Neural cell (in vitro differentiated cells): ENCODE results near the gene GRAMD4. TPM values are rescaled to one million over a fixed set of nuclear protein-coding genes. Genes with fewer than 3 reads are reported as not detected.

Source experiments
- H2AFZ ChIP-seq: fragments of 200-600, 300-800 bp; sonication (generic), shearing (Covaris generic); 2 replicates; pipeline ENCODE4 v1.6.0; 2014; ENCODE audit warnings: low read depth, mild to moderate bottlenecking, antibody characterized with exemption, low read length, moderate library complexity
- H3F3A ChIP-seq: fragments of 200-600 bp; shearing (Covaris generic); 2 replicates; pipeline ENCODE4 v1.6.1; 2016; ENCODE audit warnings: mild to moderate bottlenecking, moderate library complexity, mixed read lengths, antibody characterized with exemption, low read length; ENCODE audit not compliant: insufficient read depth, poor library complexity, severe bottlenecking
- H3K27ac ChIP-seq: fragments of 200-600, 300-800 bp; sonication (generic), shearing (Covaris generic); 2 replicates; pipeline ENCODE4 v1.5.1; 2014; ENCODE audit warnings: mild to moderate bottlenecking, low read length, moderate library complexity
- H3K27me3 ChIP-seq: fragments of 300-800, 200-600 bp; sonication (generic), shearing (Covaris generic); 2 replicates; pipeline ENCODE4 v1.6.0; 2014; ENCODE audit warnings: mild to moderate bottlenecking, low read depth, low read length, moderate library complexity; ENCODE audit not compliant: insufficient read depth
- H3K36me3 ChIP-seq: fragments of 300-800, 200-600 bp; sonication (generic), shearing (Covaris generic); 2 replicates; pipeline ENCODE4 v1.5.1; 2014; ENCODE audit warnings: mild to moderate bottlenecking, antibody characterized with exemption, low read length, moderate library complexity; ENCODE audit not compliant: insufficient read depth
- H3K4me2 ChIP-seq: fragments of 300-800, 200-600 bp; sonication (generic), shearing (Covaris generic); 2 replicates; pipeline ENCODE4 v1.6.0; 2014; ENCODE audit warnings: mild to moderate bottlenecking, low read length
- H3K4me3 ChIP-seq: fragments of 300-800, 200-600 bp; sonication (generic), shearing (Covaris generic); 2 replicates; pipeline ENCODE4 v1.5.1; 2014; ENCODE audit warnings: mild to moderate bottlenecking, low read length, moderate library complexity
- H3K79me2 ChIP-seq: fragments of 200-600 bp; shearing (Covaris generic); replicated peaks from 2 replicates; pipeline ENCODE4 v1.6.0; 2014; ENCODE audit warnings: mild to moderate bottlenecking, low read length, moderate library complexity; ENCODE audit not compliant: insufficient read depth
- H3K9ac ChIP-seq: fragments of 300-800, 200-600 bp; sonication (generic), shearing (Covaris generic); 2 replicates; pipeline ENCODE4 v1.6.1; 2016; ENCODE audit warnings: mild to moderate bottlenecking, low read length, mixed read lengths
- H3K9me2 ChIP-seq: fragments of 200-600 bp; shearing (Covaris generic); 2 replicates; pipeline ENCODE4 v1.6.1; 2016; ENCODE audit warnings: mild to moderate bottlenecking, low read length, mixed read lengths; ENCODE audit not compliant: insufficient read depth
- H3K9me3 ChIP-seq: fragments of 200-600, 300-800 bp; sonication (generic), shearing (Covaris generic); 2 replicates; pipeline ENCODE4 v1.6.1; 2016; ENCODE audit warnings: mild to moderate bottlenecking, mixed run types, low read length, moderate library complexity, mixed read lengths
- H4K20me1 ChIP-seq: fragments of 200-600 bp; shearing (Covaris generic); 2 replicates; pipeline ENCODE4 v1.6.1; 2016; ENCODE audit warnings: mild to moderate bottlenecking, mixed run types; ENCODE audit not compliant: insufficient read depth
- CTCF ChIP-seq: fragments of 450-650 bp; IDR thresholded peaks from 2 replicates; pipeline ENCODE4 v1.5.1; 2014; ENCODE audit warnings: antibody characterized with exemption, mild to moderate bottlenecking, moderate library complexity; ENCODE audit not compliant: poor library complexity, severe bottlenecking
- EP300 ChIP-seq: fragments of 450-650 bp; conservative IDR thresholded peaks from 2 replicates; pipeline ENCODE4 v1.6.1; 2014; ENCODE audit warnings: antibody characterized with exemption, mild to moderate bottlenecking, moderate library complexity; ENCODE audit not compliant: poor library complexity, severe bottlenecking
- EZH2 ChIP-seq: fragments of 200-600, 300-800 bp; shearing (Covaris generic), sonication (generic); IDR thresholded peaks from 2 replicates; pipeline ENCODE4 v1.6.1; 2014; ENCODE audit warnings: antibody characterized with exemption, low read length, borderline replicate concordance, mild to moderate bottlenecking; ENCODE audit not compliant: insufficient read depth, poor library complexity, severe bottlenecking
- MXI1 ChIP-seq: fragments of 450-650 bp; conservative IDR thresholded peaks from 2 replicates; pipeline ENCODE4 v1.6.1; 2014; ENCODE audit warnings: antibody characterized with exemption, mild to moderate bottlenecking; ENCODE audit not compliant: poor library complexity, severe bottlenecking
- POLR2AphosphoS5 ChIP-seq: IDR thresholded peaks from 2 replicates; pipeline ENCODE4 v1.6.1; 2012
- RAD21 ChIP-seq: fragments of 450-650 bp; conservative IDR thresholded peaks from 2 replicates; pipeline ENCODE4 v1.6.1; 2014; ENCODE audit warnings: antibody characterized with exemption, mild to moderate bottlenecking, moderate library complexity
- SMC3 ChIP-seq: fragments of 450-650 bp; conservative IDR thresholded peaks from 2 replicates; pipeline ENCODE4 v1.6.1; 2014; ENCODE audit warnings: antibody characterized with exemption, mild to moderate bottlenecking, moderate library complexity; ENCODE audit not compliant: poor library complexity
- TAF1 ChIP-seq: IDR thresholded peaks from 2 replicates; pipeline ENCODE4 v1.6.1; 2012; ENCODE audit warnings: low read depth
- polyA plus RNA-seq: library from polyadenylated mRNA; depleted of rRNA; stranded (reverse); fragments of >200 nt; gene quantifications from 2 replicates; pipeline ENCODE4 v1.2.3, GENCODE V29; 2014
- TF ChIP-seq, protein P1 (sequence below): IDR thresholded peaks from 2 replicates; pipeline ENCODE4 v1.6.1; 2012; ENCODE audit warnings: borderline replicate concordance

Gene GRAMD4
- polyA plus RNA-seq, 1 donor from 2014 or later: 35.6 TPM

GRCh38 chr22:46675479-46675878 is 55.3 kb downstream of the GRAMD4 start:
- no peak overlapping the region for H3K27ac ChIP-seq
- no peaks in the 10 kb centered on the region for H3K36me3 ChIP-seq

DNA sequence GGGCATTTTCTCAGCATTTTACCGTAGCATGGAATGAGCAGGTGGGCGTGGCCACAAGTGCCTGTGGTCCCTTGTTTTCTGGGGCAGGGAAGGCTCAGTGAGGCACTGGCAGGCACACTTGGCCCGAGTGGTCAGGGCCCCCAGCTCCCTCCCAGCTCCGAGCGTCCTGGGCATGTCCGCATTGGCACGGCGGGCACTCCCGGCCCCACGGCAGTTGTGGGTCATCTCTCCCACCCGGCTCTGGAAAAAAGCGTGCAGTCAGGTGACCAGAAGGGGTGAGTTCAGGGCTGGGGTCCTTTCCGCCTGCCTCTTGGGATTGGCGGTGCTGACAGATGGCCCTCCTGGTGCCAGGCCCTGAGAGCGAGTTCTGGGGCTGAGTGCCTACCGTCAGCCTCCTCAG is 55.8 kb downstream of the GRAMD4 start:
- no peak for TF ChIP-seq EZH2
- Histone ChIP-seq H2AFZ (no peak overlapping the region), H3K79me2 (no peaks in the 10 kb centered on the region), H3F3A (no peaks in the 10 kb centered on the region), H3K27me3 (no peaks in the 10 kb centered on the region), H3K9me3 (no peaks in the 10 kb centered on the region), H3K9ac (no peak overlapping the region), H4K20me1 (no peaks in the 10 kb centered on the region), H3K27ac (no peak overlapping the region), H3K9me2 (no peaks in the 10 kb centered on the region), H3K4me2 (no peak overlapping the region), H3K36me3 (no peaks in the 10 kb centered on the region), H3K4me3 (no peak overlapping the region)

More at GRCh38 chr22:46675479-46675878, 55.3 kb downstream of the GRAMD4 start:
- no peaks in the 10 kb centered on the region for H3K9me3 ChIP-seq
- H2AFZ ChIP-seq: no peak overlapping the region
- no peaks in the 10 kb centered on the region for H4K20me1 ChIP-seq
- no peak overlapping the region for H3K9ac ChIP-seq
- H3K79me2 ChIP-seq: no peaks in the 10 kb centered on the region
- H3K4me2 ChIP-seq: no peak overlapping the region
- no peak overlapping the region for H3K4me3 ChIP-seq
- no peaks in the 10 kb centered on the region for H3K9me2 ChIP-seq
- TF ChIP-seq SMC3 (no peak), EP300 (no peak), MXI1 (no peak), CTCF (no peak), TAF1 (no peak), POLR2AphosphoS5 (no peak), RAD21 (no peak), EZH2 (no peak)
- TF ChIP-seq, protein P1, sequence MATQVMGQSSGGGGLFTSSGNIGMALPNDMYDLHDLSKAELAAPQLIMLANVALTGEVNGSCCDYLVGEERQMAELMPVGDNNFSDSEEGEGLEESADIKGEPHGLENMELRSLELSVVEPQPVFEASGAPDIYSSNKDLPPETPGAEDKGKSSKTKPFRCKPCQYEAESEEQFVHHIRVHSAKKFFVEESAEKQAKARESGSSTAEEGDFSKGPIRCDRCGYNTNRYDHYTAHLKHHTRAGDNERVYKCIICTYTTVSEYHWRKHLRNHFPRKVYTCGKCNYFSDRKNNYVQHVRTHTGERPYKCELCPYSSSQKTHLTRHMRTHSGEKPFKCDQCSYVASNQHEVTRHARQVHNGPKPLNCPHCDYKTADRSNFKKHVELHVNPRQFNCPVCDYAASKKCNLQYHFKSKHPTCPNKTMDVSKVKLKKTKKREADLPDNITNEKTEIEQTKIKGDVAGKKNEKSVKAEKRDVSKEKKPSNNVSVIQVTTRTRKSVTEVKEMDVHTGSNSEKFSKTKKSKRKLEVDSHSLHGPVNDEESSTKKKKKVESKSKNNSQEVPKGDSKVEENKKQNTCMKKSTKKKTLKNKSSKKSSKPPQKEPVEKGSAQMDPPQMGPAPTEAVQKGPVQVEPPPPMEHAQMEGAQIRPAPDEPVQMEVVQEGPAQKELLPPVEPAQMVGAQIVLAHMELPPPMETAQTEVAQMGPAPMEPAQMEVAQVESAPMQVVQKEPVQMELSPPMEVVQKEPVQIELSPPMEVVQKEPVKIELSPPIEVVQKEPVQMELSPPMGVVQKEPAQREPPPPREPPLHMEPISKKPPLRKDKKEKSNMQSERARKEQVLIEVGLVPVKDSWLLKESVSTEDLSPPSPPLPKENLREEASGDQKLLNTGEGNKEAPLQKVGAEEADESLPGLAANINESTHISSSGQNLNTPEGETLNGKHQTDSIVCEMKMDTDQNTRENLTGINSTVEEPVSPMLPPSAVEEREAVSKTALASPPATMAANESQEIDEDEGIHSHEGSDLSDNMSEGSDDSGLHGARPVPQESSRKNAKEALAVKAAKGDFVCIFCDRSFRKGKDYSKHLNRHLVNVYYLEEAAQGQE: no peak
- H3F3A ChIP-seq: no peaks in the 10 kb centered on the region
- H3K27me3 ChIP-seq: no peaks in the 10 kb centered on the region

- no peak overlapping the region for H3K9ac ChIP-seq
- H3K27me3 ChIP-seq: no peaks in the 10 kb centered on the region
- no peaks in the 10 kb centered on the region for H3K79me2 ChIP-seq
- no peaks in the 10 kb centered on the region for H4K20me1 ChIP-seq
- H2AFZ ChIP-seq: no peak overlapping the region
- H3K27ac ChIP-seq: no peak overlapping the region
- TF ChIP-seq RAD21: no peak
- TF ChIP-seq MXI1: no peak
- TF ChIP-seq CTCF: no peak
- no peak for TF ChIP-seq EZH2
- no peak for TF ChIP-seq POLR2AphosphoS5
- TF ChIP-seq EP300: no peak
- TF ChIP-seq TAF1: no peak
- no peak for TF ChIP-seq SMC3
- TF ChIP-seq, protein P1: no peak
- H3K4me2 ChIP-seq: no peak overlapping the region
- no peaks in the 10 kb centered on the region for H3K36me3 ChIP-seq
- H3K4me3 ChIP-seq: no peak overlapping the region
- H3F3A ChIP-seq: no peaks in the 10 kb centered on the region
- H3K9me3 ChIP-seq: no peaks in the 10 kb centered on the region
- H3K9me2 ChIP-seq: no peaks in the 10 kb centered on the region
These were observed 56.3 kb downstream of the GRAMD4 start for GRCh38 chr22:46676479-46676878.
